NCI-H187 treated with DMSO at 0.1 percent for 48 hours (cell line): ENCODE data around the gene MYOM1.
"Not testable (repeated sequence)": the region's sequence is repeated elsewhere in the genome, so short reads cannot be mapped to it uniquely, and the experiment has no call there.

ENCODE experiments used
- DNase-seq: peaks from one replicate; lab custom pipeline; 2025; lab: John Stamatoyannopoulos, UW

Gene MYOM1

DNA sequence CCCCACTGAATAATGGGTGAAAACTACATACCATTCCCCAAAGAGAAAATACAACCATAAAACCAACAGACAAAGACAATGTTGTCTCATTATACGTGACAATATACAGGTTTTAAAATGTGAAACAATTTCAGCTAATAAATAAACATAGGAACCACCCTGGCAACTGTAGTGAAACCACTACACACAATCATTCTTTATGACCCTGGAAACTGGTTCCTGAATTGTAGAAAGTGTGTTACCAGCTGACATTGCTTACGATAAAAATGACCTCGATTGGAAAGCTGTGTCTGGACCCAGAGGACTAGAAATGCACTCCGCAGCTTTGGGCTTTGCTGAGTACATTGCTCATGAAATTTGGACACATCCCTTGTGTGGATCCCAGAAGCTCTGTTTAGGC lies 132.9 kb downstream of the MYOM1 start:
- DNase-seq = no peak

GRCh38 chr18:3085612-3086011 lies 134.2 kb downstream of the MYOM1 start:
- no peak for DNase-seq

DNA sequence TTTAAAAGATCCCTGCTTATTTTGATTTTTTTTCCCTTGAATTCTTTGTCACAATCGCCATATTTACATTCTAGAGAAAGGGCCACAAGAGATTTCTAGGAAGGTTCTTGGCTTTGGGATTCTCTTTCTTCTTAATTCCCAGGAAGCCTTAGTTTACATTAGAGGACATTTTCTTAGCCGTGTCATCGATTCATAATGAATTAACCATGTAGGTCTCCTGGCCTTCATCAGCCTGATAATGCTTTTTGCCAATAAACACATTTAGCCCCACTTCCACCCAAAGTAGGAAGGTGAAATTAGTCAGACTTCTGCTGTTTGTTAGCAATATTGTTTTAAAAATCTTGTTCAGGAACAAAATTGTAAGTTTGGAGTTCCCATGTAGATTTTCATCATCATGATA lies 135.6 kb downstream of the MYOM1 start:
- no peak for DNase-seq

DNA sequence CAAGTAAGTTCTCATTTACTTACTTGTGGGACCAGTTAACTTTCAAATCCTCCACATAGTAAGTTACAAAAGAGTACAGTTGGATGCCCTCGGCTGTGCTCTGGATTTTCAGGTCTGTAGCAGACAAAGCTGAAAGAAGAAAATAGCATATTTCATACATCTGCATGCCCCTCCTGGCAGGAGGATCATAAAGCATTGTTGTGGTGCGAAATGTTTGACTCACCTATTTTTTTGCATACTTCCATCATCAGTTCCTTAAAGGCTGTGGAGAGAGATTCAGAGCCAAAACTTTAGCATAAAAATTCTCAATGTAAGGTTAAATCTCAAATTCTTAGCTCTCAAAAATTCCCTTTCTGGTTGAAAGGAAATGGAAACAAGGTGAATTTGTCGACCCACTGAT lies 136.0 kb downstream of the MYOM1 start:
- DNase-seq = no peak

GRCh38 chr18:3081584-3081991 lies 138.2 kb downstream of the MYOM1 start:
- no peak for DNase-seq

DNA sequence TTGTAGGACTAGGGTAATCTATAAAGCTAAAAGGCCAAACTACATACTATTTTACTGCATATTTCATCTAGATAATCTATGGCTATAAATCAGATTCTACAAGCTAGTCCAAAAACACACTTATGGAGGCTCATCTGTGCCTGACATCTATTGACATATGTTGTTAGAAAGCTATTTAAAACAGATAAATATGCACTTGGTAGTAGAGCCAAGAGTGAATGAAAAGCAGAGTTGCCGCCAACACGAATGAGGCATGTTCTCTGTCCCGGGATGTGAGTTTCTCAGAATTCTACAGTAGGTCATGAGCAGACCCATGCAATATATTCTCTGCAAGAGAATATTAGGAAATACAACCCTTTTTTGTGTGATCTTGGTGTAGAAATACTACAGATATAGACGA lies 140.1 kb downstream of the MYOM1 start:
- DNase-seq = no peak

GRCh38 chr18:3075491-3075890 lies 144.3 kb downstream of the MYOM1 start:
- DNase-seq = no peak

GRCh38 chr18:3074087-3074486 lies 145.7 kb downstream of the MYOM1 start:
- no peak for DNase-seq

GRCh38 chr18:3073353-3073752 lies 146.4 kb downstream of the MYOM1 start:
- not testable (repeated sequence) for DNase-seq

- no peak for DNase-seq
Measured at GRCh38 chr18:3071676-3072075, 148.1 kb downstream of the MYOM1 start.

- no peak for DNase-seq
Measured at GRCh38 chr18:3069671-3070433, 149.9 kb downstream of the MYOM1 start.

GRCh38 chr18:3067722-3068121 lies 152.0 kb downstream of the MYOM1 start:
- no peak for DNase-seq

DNA sequence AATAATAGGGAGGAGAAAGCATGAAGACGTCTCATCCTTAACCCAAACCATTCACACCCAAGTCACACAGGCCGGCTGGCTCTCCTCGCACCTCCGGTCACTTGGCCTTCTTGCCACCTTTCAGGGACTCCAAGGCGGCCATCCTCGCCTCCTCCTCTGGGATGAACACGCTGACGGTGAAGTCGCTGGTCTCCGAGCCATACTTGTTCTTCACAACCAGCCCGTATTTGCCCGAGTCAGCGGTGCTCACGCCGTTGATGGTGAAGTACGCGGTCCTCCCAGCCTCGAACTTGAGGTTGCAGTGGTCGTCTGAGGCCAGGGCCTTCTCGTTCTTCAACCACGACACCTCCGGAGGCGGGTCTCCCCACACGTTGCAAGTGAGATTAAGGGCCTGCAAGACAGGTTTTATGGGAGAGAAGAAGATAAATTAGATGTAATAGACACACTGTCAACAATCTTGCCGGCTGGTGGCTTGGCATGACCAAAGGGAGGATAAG lies 152.6 kb downstream of the MYOM1 start:
- DNase-seq = no peak

DNA sequence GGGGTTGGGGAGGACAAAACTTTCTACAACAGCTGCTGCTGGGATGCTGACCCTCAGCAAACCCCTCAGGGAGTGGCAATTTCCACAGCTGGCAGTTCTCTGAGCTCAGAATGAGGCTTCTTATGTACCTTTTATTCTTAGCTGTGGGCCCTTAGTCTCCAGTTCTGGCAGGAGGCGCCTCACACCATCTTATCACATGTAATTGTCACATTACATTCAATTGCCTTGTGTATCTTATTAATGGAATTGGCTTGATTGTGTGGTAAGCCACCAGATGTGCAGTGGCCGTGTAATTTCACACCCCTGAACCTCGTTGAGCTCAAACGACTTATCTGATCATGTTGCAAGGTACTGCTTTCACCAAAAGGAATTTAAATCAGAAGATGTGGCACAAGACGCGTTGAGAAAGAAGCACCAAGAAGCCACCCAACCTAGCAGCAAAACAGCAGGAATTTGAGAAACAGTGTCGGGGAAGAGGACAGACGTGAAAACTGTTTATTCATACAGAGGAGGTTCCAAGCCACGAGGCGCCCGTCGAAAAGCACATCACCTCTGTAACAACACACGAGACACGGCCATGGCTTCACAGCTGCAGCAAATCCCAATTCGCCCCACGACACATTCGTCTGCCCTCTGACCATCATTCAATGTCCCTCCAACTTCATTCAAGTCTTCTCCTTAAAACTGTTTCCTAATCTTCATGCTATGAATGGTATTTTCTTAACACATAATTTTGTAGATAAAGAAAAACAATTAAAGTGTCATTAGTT lies 153.2 kb downstream of the MYOM1 start:
- DNase-seq = no peak

DNA sequence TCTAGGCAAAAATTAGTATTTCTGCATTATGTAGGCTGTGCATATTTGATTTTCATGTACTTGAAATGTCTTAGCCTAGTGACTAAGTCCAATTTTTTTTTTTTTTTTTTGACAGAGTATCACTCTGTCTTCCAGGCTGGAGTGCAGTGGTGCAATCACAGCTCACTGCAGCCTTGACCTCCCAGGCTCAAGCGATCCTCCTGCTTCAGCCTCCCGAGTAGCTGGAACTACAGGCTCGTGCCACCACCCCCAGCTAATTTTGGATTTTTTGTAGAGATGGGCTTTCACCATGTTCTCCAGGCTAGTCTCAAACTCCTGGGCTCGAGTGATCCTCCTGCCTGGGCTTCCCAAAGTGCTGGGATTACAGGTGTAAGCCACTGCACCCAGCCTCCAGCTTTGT lies 156.0 kb downstream of the MYOM1 start:
- not testable (repeated sequence) for DNase-seq

DNA sequence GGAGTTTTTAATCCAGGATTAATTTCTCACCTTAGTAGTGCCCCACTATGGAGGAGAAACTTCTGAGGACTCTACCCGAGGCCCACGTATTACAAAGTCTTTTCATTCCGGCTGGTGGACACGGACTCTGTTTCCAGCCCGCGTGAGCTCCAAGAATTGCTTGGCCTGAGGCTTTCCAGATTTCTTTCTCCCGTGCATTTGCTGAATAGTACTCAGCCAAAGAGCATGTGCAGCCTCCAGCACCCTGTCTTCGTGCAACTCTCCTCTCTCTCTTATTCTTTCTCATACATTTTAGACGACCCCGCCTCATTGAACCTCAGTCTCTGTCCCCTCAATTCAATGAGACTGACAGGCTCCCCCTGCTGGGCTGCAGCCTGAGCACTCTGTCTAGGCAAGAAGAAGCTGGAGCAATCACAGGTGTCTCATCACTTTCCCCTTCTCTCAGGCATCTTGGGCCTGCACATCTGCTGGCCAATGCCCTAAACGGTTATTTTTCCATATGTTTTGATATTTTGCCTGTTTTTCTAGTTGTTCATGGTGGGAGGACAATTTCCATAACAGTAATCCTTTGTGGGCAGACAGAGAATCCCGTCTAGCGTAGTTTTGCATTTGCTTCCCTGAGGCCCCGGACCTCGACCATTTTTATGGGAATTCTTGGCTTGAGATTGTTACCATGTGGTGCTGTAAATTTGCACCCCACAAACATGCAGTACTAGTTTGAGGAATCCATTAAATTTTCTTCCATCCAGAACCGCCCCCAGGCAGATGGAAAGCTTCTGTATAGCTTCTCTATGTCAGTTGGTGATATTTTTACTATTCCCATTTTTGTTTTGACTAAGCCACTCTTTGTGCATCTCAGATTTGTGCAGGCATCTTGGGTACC lies 156.7 kb downstream of the MYOM1 start:
- no peak for DNase-seq

GRCh38 chr18:3061581-3062312 lies 158.0 kb downstream of the MYOM1 start:
- no peak for DNase-seq

DNA sequence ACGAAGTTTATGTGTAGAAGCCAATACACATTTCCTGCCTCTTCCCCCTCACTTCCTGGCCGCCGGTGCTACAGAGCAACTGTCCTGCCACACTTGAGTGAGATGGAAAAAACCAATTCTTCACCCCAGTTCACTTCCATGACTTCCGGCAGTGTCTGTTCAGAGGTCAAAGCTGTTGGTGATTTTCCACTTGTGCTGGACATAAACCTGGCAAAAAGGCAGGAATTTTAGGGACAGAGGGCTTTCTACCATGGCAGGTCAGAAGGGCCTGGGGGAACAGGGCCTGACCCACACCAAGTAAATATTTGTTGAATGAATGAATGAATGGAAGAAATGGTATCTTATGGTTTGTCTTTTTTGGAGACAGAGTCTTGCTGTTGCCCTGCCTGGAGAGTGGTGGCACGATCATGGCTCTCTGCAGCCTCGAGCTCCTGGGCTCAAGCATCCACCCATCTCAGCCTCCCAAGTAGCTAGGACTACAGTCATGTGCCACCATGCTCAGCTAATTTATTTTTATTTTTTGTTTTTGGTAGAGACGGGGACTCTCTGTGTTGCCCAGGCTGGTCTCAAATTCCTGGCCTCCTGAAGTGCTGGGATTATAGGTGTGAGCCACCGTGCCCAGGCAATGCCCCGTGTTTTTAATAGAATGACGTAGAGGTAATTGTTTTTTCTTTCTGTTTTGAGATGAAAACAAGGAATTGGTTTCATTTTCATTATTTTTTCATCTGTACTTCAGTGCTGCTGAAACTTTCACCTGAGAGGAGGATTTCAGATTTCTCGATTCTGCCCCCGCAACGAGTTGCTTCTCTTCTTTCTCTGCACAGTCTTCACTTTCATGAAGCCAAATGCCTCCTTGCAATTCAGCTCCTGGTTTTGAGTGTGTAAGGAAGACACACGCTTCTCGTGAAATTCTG lies 158.8 kb downstream of the MYOM1 start:
- DNase-seq = no peak

DNA sequence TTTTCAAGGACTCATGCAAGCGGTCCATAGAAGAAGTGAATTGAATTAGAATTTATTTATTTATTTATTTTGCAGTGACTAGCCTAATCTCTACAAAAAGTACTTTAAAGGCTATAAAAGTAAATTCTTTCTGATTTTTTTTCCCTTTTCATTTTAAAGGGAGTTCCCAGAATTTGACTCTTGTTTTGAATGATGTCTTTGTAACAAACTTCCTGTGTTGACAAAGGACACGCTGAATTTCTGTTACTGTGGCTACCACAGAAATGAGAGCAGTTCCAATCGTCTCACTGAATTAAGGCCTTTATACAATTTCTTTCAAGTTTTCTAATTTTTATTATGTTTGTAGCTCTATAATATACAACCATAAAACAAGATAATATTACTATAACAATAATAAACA lies 160.5 kb downstream of the MYOM1 start:
- no peak for DNase-seq

DNA sequence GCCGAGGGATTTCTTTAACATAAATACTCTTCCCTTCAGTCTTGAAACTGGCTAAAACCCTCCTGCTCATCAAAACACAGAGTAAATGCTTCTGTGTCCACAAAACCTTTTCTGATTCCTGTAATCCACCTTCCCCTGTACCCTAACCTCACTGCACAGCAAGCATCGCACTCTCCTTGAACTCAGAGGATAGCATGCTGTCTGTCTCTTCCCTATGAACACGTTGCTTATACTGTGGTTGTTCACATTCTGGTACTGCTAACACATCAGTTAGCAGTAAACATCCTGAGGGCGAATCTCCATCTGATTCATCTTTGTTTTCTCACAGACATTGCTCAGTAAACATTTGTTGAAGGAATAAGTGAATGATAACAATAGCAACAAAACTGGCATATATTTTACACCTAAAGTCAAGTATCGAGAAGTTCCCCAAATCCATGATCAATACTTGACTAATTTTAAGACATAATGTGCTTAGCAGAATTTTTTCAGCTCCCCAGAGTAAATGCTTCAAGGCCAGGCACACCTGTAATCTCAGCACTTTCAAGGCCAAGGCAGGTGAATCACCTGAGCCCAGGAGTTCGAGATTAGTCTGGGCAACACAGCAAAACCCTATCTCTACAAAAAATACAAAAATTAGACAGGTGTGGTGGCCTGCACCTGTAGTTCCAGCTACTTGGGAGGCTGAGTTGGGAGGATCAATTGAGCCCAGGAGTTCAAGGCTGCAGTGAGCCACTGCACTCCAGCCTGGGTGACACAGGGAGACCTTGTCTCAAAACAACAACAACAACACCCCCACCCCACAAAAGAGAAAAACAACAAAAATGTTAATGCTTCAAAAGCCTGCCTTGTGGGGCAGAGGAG lies 161.2 kb downstream of the MYOM1 start:
- no peak for DNase-seq
